GM12864 (cell line): ENCODE results near the gene NEAT1.
A peak's percentile ranks its signal among the peaks of the same experiment; 100 is the strongest.
"Not testable (repeated sequence)": the region's sequence is repeated elsewhere in the genome, so short reads cannot be mapped to it uniquely, and the experiment has no call there.

ENCODE experiments used
- DNase-seq: peaks from one replicate; pipeline ENCODE4 v3.0.0-alpha.2; 2011; ENCODE audit warnings: low read depth
- H3K4me3 ChIP-seq: 2 replicates; pipeline ENCODE4 v1.5.1; 2011; ENCODE audit warnings: mild to moderate bottlenecking, low read depth, low read length, control low read depth
- TF ChIP-seq, protein P1 (sequence below): IDR thresholded peaks from 2 replicates; pipeline ENCODE4 v1.5.1; 2011; ENCODE audit warnings: low read depth, mild to moderate bottlenecking, moderate library complexity, low read length, control low read depth, inconsistent platforms; ENCODE audit errors: missing control alignments

Gene NEAT1

DNA sequence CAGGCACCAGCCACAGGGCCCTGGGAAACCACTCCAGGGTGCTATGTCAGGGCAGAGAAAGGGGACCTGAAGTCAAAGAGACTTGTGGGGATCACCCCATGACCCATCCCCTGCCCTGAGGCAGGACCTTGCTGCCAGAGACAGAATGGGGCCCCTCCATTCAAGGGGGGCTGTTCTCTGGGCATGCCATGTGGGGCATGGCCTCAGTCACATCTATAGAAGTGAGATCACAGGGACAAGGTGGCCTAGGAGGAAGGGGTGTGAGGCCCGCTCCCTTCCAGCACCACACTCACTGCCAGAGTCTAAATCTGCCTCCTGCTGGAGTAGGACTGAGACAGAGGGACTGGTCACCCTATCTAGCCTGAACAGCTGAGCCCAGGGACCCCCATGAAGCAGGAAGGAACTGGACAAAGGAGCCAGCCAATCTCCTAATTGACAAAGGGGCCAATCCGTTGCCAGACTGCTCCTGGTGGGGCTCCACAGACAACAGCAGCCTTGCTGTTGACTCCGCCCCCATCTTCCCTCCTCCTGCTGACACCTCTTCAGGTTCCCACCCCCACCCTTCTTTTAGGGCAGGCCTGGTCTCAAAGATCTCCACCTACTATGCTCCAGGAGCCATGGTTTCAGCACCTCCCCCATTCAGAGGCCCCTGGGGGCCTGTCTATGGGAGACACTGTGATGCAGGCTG lies 26.0 kb downstream of the NEAT1 start:
- no peak for DNase-seq

DNA sequence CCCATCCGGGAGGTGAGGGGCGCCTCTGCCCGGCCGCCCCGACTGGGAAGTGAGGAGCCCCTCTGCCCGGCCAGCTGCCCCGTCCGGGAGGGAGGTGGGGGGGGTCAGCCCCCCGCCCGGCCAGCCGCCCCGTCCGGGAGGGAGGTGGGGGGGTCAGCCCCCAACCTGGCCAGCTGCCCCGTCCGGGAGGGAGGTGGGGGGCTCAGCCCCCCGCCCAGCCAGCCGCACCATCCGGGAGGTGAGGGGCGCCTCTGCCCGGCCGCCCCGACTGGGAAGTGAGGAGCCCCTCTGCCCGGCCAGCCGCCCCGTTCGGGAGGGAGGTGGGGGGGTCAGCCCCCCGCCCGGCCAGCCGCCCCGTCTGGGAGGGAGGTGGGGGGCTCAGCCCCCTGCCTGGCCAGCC lies 28.7 kb downstream of the NEAT1 start:
- not testable (repeated sequence) for H3K4me3 ChIP-seq, DNase-seq

More for the DNA sequence above, 26.0 kb downstream of the NEAT1 start:
- TF ChIP-seq, protein P1, sequence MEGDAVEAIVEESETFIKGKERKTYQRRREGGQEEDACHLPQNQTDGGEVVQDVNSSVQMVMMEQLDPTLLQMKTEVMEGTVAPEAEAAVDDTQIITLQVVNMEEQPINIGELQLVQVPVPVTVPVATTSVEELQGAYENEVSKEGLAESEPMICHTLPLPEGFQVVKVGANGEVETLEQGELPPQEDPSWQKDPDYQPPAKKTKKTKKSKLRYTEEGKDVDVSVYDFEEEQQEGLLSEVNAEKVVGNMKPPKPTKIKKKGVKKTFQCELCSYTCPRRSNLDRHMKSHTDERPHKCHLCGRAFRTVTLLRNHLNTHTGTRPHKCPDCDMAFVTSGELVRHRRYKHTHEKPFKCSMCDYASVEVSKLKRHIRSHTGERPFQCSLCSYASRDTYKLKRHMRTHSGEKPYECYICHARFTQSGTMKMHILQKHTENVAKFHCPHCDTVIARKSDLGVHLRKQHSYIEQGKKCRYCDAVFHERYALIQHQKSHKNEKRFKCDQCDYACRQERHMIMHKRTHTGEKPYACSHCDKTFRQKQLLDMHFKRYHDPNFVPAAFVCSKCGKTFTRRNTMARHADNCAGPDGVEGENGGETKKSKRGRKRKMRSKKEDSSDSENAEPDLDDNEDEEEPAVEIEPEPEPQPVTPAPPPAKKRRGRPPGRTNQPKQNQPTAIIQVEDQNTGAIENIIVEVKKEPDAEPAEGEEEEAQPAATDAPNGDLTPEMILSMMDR, result no peak
- no peak overlapping the region for H3K4me3 ChIP-seq

DNA sequence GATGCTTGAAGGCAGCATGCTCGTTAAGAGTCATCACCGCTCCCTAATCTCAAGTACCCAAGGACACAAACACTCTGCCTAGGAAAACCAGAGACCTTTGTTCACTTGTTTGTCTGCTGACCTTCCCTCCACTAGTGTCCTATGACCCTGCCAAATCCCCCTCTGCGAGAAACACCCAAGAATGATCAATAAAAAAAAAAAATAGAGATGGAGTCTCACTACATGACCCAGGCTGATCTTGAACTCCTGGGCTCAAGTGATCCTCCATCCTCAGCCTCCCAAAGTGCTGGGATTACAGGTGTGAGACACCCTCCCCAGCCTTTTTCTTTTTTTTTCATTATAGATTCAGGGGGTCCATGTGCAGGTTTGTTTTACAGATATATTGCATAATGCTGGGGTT lies 29.7 kb downstream of the NEAT1 start:
- H3K4me3 ChIP-seq, result not testable (repeated sequence)

DNA sequence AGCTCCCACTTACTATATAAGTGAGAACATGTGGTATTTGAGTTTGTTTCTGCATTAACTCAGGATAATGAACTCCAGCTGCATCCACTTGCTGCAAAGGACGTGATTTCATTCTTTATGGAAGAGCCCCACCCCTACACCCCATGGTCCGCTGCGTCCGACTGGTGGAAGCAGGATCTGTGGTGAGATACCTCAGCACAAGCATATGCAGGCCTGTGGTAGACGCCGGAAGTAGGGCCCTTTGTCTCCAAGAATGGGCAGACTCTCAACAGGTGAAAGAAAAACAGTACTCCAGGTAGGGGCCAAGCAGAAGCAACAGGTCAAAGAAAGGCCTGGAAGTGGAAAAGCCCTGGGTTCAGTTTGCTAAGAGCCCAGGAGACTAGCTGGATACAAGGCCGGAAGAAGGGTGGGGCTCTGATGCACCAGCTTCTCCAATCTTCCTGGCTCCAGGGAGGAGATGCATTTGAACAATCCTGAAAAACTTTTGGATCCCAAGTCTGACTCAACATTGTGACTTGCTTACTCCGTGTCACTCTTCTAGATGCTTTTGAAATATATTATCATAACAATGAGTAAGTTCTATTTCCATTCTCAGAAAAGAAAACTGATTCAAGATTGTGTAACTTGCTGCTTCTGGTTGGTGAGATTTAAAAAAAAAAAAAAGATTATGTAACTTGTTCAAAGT lies 30.4 kb downstream of the NEAT1 start:
- TF ChIP-seq, protein P1, result no peak
- no peak overlapping the region for H3K4me3 ChIP-seq
- DNase-seq, result no peak

More for the DNA sequence above, 29.7 kb downstream of the NEAT1 start:
- DNase-seq, result not testable (repeated sequence)

DNA sequence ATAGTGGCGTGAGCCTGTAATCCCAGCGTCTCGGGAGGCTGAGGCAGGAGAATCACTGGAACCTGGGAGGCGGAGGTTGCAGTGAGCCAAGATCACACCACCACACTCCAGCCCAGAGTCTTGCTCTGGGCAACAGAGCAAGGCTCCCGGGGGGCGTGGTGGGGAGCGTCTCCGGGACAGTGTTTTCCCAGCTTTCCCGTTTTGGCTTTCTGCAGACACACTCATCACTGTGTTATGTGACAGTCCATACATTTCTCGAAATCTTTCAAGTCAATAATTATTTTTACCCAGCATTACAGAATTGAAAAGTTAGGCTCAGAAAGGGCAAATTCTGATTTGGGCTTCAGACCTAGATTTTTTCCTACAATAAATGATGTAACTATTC lies 31.7 kb downstream of the NEAT1 start:
- TF ChIP-seq, protein P1, result no peak
- peak overlapping the region; percentile 65 for H3K4me3 ChIP-seq

DNA sequence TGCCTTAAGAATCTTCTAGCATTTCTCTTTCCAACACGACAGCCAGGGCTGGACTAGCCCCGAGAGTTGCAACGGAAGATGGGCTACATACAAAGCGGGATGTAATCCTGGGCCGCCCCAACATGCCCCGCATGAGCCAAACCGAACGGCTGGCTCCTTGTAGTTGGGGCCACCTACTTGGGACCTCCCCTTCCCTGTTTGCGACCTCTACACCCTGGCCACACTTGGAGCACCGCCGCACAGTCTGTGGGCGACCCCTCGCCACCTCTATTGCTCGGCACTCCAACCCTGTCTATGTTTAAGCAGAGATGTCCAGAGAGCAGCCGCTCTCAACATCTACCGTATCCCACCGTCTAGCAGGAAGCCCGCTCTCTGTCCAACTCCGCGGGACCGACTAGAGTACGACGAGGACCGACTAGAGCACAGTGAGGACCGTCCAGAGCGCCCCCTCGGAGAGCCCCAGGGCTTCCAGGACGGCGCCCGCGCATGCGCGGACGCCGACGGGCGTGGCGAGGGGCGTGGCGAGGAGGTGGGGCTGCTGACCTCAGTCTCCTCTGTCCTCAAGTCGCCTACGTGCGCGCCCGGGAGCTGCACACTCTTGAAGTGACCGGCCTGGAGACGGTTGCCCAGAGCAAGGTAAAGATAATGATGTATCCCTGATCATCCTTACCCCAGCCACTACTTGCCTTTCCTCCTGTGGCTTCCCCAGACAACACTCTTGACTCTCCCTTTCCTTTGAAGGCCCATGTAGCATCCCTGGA lies 32.3 kb downstream of the NEAT1 start:
- DNase-seq, result peak; percentile 87
- H3K4me3 ChIP-seq, result peak overlapping the region; percentile 65
- TF ChIP-seq, protein P1, result peak; percentile 33

More for the DNA sequence above, 31.7 kb downstream of the NEAT1 start:
- no peak for DNase-seq

DNA sequence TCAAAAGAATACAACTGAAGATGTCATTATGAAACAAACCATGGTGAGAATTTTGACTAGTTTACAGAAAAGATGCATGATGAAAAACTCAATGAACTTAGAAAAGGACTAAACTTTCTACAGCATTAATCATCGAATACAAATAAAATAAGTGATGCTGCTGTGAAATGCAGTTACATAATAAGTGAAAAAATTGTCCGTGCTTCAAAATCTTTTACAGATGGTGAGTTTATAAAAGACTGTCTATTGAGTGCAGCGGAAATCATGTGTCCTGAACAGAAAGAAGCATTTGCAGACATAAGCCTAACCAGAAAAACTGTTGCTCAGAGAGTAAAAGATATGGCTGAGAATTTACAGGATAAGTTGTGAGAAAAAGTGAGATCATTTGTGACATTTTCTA lies 33.8 kb downstream of the NEAT1 start:
- DNase-seq, result no peak
- TF ChIP-seq, protein P1, result no peak
- peak overlapping the region; percentile 65 for H3K4me3 ChIP-seq

DNA sequence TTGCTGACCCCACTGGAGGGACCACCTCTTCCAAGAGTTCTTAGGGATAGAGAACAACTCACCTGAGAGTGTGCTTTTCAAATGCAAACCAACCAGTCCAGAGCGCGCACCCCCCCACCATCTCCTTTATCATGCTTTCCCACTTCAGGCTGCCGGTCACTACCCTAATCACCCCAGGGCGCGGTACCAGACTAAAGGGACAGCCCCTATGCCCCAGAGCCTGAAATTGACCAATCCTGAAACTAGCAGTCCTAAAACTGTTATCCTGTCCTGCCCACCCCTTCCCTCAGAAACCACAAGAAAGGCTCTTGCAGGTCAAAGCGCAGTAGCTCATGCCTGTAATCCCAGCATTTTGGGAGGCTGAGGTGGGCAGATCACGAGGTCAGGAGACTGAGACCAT lies 37.0 kb downstream of the NEAT1 start:
- TF ChIP-seq, protein P1, result no peak
- DNase-seq, result no peak
- H3K4me3 ChIP-seq, result peak overlapping the region; percentile 17

DNA sequence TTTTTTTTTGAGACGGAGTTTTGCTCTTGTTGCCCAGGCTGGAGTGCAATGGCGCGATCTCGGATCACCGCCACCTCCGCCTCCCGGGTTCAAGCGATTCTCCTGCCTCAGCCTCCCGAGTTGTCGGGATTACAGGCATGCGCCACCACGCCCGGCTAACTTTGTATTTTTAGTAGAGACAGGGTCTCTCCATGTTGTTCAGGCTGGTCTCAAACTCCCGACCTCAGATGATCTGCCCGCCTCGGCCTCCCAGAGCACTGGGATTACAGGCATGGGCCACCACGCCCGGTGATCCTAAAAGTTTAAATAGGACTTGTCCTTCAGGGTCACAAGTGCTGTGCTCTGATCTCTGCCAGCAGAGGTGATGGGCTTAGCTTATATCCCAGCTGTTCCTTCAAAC lies 42.9 kb downstream of the NEAT1 start:
- not testable (repeated sequence) for DNase-seq, H3K4me3 ChIP-seq
